GM21515 (cell line): ENCODE measurements around the gene FGF14.
"Not testable (repeated sequence)": the region's sequence is repeated elsewhere in the genome, so short reads cannot be mapped to it uniquely, and the experiment has no call there.

Experiments
- ATAC-seq: cut with Tn5 transposase; IDR thresholded peaks from one replicate; pipeline ENCODE4 v1.9.1; 2021; ENCODE audit not compliant: unreplicated experiment

Gene FGF14

GRCh38 chr13:101893021-101893420, 508.8 kb downstream of the FGF14 start:
- no peak for ATAC-seq

GRCh38 chr13:101892296-101892695, 509.6 kb downstream of the FGF14 start:
- ATAC-seq = no peak

GRCh38 chr13:101881593-101881992, 520.3 kb downstream of the FGF14 start:
- ATAC-seq = no peak

DNA sequence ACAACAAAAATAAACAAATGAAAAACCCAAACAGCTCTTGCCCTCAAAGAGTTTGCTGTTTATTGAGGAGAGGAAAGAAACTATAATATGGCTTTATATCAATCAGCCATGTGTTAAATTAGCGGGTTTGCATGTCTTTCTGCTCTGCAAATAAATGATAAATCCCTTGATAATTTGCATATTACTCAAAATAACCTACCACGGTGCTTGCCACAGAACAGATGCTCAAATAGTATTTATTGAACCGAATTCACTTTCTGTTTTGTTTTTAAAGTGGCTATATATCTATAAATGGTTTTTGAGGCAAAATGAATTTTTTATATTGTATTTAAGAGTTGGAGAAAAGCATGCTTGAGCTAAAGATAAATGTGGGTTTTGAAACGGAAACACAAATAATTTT, 521.3 kb downstream of the FGF14 start:
- ATAC-seq = no peak

DNA sequence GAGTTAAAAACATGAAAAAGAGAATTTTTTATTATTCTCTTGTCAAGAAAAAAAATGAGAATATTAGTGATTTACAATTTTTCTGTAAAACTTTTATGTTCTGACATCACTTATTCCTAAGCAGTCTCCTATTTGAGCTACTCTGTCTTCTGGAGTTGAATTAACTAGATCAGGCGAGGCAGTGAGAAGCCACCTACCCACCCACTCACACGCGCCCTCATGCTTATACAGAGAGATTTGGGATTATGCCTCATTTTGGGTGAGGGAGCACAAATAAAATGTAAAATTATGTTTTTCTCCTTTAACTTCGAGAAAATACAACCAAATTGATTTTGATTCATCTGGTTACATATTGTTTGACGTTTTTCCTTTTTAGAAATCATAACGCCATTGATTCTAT, 524.9 kb downstream of the FGF14 start:
- no peak for ATAC-seq

DNA sequence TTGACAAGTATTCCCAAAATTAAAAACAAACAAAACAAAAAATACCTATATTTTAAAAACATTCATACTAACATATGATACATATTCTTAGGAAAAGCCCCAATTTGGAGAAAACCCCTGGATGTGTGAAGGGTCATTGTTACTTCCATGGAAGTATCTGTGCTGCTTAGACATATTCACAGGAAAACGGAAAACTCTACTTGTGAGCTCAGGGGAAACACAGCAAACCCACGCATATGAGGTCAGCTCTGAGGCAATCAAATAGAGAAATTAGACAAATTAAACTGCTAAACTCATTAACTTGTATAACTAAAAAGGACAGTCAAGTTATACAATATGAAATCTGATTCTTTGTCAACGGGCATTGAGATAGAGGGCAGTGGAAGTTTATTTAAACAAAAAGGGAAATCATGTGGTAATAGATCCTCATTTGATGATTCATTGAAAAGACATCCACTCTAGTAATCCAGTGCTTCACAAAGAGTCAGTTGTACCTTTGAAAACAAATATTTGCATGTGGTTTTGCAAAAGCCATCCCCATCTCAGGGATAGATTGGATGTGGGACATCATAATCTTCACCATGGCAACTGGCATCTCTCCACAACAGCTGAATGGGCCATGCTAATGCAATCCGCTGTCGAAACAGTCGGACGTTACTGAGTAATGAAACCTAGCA, 526.0 kb downstream of the FGF14 start:
- ATAC-seq = no peak

GRCh38 chr13:101875091-101875490, 526.8 kb downstream of the FGF14 start:
- no peak for ATAC-seq

DNA sequence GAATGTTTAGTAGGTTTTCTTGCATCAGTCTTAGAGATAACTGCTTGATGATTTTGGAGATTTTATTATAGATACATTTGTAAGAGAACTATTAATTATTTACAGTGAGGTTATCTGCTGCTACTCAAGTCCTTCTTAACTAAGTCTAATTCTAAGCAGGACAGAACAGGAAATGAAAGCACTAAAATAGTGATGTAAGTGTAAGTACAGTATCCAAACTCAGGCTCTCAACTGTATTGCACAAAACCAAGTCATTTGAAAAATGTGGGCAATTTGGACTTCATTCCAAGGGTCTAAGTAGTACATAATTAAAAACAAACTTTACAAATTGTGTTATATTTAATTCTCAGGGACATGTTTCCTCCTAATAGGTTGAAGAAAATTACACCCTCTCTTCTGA, 532.3 kb downstream of the FGF14 start:
- no peak for ATAC-seq

DNA sequence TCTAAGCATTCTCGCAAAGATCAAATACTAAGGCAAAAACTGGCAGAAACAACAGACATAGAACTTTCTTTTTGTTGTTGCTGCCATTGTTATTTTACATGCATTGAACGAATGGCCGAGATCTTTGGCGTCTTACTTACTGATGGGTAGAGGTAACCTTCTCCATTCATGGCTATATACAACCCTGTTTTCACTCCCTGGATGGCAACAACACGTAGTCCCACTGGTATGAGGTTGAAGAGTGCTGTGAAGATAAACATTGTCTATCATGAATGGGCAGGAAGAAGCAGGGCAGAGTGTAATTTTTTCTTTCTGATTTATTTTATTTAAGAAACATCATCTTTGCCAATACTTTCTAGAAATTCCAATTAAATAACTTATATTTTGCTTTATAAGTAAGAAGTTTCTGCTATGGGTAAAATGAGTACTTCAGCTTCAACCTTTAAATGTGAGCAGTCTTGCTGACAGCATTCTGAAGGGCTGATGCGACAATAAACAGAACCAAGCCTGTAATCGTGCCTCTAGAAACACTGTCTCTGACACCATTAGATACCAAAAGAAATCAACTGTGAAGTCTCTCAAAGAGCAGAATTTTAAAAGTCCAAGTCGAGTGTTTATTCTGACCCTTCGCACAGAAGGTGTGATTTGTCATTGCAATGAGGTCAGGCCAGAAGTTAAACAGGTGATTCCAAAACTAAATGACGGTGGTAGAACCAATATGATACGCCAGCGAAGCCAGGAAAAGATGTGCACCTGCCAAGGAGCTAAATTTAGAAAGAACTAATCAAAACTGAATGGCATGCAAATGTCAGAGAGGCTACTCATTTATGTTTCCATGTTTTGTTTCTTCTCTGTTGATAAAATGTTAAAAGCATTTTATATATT, 533.0 kb downstream of the FGF14 start:
- ATAC-seq = no peak

DNA sequence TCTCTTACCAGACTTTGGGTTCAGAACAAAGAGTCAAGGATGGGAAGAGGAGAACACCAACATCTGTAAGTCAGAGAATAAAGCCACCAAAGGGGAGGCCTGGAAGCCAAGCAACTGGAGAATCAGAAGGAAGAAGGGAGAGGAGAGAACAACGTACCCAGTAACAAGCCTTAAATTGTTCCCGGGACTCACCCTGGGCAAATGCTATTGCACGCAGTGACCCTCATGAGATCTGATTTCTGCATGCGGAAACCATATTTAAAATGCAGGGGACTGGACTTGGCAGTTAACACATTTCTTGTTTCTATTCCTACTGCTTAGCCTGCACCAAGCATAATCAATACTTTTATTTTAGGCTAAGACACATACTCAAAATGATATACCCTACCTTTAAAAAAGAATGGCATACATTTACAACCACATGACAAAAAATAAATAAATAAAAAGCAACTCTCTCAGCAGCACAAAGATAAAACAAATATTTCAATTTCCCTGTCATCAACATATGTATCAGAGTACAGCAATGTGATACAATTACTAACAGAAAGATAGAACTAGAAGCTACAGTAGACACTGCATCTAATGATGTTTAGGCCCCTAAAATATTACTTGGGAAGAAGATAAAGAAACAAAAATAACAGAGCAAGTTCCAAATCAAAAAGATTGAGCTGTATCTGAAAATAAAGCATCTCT, 534.8 kb downstream of the FGF14 start:
- no peak for ATAC-seq

DNA sequence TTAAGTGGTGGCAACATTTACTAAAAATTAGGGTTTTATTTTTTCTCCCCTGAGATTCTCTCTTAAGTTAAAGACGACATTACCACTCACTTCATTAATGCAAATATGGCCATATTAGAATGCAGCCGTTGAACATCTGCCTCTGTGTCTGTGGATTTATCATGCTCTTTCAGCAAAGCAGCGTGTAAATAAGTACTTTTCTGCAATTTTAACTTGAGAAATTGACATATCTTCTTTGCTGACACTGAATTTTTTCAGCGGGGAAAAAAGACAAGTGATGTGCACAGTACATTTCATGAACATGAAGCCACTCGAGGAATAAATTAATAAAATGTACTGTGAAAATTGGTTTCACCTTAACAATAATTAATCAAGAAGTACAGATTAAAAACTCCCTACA, 543.0 kb downstream of the FGF14 start:
- no peak for ATAC-seq

DNA sequence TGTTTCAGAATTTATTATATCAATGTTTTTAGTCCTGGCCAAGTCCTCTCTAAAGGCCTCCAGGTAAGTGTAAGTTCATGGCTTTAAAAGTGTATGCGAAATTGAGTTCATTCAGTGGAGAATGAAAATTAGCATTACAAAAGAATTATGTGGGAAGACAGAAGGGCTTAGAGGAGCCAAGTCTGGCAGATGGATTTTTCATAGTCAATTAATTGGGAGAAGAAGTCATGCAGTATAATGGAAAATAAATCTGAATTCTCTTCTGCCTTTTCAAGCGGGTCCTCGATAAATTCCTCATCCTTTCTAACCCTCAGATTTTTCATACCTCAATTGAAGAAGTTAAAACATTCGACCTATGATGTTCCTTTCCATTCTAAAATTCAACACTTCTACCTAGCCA, 555.1 kb downstream of the FGF14 start:
- ATAC-seq = no peak

DNA sequence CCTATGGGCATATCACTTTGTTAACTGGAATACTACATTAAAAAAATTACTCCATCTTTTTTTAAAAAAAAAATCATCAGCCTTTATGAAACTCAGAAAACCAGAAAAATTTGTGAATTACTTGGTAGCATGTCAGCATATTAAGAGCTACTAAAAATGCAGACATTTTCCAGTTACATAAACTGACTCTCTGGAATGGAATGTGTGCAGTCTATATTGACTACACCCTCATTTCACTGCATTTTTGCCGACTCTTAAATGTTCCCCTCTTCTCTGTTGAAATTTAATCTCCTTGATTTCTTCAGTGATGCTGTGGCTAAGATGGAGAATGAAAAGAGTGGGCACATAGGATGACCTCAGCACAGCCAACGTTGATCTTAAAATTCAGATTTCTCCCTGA, 555.6 kb downstream of the FGF14 start:
- no peak for ATAC-seq

DNA sequence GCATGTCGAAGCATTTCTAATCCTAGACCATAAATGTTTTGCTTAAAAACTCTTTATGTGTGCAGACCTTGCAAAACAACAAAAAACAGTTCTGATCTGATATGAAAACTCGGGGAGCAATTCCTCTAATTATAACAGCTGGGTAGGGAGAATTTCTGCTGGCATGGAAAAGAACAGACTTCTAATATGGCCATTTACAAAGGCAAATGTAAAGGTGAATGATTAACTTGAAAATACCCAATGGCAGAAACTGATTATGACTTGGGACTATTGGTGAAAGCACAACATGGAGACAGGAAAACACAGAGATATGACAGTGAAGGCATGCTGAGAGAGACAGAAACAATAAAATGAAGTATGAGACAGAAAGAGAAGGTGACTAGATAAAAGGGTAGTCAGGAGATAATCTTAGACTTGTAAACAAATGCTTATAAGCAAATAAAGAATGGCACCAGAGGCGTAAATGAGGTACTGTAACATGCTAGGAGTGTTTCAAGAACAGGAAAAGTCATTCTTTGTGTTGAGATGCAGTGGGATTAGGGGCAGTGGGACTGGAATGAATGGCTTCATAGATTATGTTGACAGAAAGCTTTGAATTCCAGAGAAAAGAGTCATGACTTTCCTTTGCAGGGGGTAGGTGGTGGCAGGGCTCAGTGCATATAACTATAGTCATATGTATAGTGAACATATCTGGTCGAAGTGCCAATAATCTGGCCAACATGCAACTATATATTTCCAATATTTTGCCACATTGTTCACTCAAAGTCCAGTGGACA, 556.4 kb downstream of the FGF14 start:
- no peak for ATAC-seq

GRCh38 chr13:101841698-101842097, 560.1 kb downstream of the FGF14 start:
- ATAC-seq = no peak

DNA sequence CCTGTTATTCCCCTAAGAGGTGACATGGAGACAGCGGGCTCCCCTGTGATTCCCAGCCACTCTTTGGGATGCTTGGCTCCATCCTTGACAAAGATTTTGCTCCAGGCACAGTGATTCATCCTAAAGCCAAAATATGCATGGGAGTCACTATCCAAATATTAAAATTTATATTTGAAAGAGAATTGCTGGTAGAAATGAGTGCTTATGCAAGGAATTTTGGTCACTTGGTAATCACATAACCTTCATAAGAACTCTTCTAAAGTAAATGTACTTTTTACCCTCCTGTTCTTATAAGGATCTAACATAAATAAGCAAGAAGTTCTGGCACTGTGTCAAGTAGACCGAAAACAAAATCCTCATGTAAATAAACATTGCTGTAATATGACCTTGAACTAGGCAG, 563.5 kb downstream of the FGF14 start:
- no peak for ATAC-seq

DNA sequence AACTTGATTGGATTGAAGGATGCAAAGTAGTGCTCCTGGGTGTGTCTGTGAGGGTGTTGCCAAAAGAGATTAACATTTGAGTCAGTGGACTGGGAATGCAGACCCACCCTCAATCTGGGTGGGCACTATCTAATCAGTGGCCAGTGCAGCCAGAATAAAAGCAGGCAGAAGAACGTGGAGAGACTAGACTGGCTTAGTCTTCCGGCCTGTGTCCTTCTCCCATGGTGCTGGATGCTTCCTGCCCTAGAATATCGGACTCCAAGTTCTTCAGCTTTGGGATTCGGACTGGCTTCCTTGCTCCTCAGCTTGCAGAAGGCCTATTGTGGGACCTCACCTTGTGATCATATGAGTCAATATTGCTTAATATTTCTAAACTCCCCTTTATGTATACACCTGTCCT, 564.1 kb downstream of the FGF14 start:
- ATAC-seq = not testable (repeated sequence)

DNA sequence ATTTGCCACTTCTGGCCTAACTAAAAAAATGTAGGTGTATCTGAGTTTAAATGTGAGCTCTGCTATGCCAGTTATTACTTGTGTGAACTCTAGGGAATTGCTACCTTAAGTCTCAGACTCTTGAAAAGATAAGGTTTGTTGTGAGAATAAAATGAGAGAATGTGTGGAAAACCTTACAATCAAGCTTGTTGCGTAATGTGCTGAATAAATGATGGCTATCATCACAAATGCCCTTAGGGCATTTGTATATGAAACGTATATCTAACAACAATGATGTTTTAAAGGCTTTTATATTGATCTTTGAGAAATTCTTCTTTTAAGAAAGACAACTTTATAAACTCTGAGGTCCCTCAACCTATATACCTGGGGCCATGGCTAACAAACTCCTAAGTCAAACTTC, 564.6 kb downstream of the FGF14 start:
- ATAC-seq = no peak

DNA sequence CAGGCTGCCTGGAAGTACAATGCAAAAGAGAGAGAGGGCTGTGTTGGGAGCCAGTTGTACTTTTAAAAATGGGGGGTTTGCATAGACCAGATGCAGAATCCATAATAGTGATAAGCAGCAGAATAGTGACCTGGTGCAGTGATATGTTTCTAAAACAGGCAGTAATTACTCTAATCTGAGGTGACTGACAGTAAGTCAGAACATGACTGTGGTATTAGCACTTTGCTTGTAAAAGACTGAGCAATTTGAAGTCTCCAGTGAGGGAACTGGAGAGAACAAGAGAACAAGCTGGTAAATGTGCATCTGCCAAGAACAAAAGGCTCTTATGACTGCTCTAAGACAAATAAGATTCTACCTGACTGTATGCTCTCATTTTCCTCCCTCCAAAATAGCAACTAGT, 565.9 kb downstream of the FGF14 start:
- ATAC-seq = no peak

GRCh38 chr13:101833671-101834070, 568.2 kb downstream of the FGF14 start:
- no peak for ATAC-seq

- no peak for ATAC-seq
Observed at GRCh38 chr13:101830035-101830434, 571.8 kb downstream of the FGF14 start.
